Transverse colon (tissue), 4 donors: Measurements from ENCODE around the gene THAP4.

Source experiments
- POLR2AphosphoS5 ChIP-seq, 3 donors: sonication (generic); formaldehyde crosslinking; IDR thresholded peaks; one replicate each; pipeline ENCODE4 v1.6.1; 2016; ENCODE audit warnings: antibody characterized with exemption in 3 of 3
- TF ChIP-seq, protein P1 (sequence below), 5 experiments: fragments of 200-600 bp in 3 of 5; fragments of 450-650 bp in 2 of 5; sonication (generic) in 3 of 5; IDR thresholded peaks; 1 replicate in 2 of 5; 2 replicates in 3 of 5; pipeline ENCODE4 v1.5.1; 2016 to 2017; ENCODE audit warnings: antibody characterized with exemption in 5 of 5, inconsistent platforms in 3 of 5, mild to moderate bottlenecking in 2 of 5, moderate library complexity in 1 of 5

DNA sequence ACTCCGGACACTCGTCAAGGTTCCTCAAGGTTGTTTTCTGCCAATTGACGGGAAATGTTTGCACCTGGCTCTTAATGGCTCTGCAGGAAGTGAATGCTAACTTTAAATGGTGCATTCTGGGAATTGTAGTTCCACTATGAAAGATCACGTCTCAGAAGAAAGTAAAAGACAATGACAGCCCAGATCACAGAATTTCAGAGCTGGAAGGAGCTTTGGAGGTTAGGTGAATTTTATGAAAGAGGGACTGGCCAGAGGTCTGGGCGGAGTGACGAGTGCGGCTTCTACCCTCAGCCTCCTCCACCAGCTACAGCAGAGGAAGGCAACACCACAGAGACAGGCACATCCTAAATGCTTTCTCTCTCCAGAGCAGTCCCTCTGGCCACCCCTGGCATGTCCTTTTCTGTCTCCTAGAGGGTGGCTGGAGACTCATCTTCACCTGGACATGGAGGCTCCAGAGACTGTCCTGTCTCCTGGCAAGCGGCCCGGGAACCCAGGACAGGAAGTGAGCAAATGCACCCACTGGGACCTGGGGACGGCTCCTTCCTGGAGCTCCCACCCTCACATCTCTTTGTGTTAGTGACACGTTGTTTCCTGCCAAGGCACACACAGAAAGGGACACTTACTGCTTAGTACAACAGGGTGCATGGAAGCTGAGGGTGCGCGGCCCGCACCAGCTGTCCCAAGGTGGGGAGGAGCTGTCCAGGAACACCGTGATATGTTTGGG lies 19.4 kb downstream of the THAP4 start:
- TF ChIP-seq, protein P1, sequence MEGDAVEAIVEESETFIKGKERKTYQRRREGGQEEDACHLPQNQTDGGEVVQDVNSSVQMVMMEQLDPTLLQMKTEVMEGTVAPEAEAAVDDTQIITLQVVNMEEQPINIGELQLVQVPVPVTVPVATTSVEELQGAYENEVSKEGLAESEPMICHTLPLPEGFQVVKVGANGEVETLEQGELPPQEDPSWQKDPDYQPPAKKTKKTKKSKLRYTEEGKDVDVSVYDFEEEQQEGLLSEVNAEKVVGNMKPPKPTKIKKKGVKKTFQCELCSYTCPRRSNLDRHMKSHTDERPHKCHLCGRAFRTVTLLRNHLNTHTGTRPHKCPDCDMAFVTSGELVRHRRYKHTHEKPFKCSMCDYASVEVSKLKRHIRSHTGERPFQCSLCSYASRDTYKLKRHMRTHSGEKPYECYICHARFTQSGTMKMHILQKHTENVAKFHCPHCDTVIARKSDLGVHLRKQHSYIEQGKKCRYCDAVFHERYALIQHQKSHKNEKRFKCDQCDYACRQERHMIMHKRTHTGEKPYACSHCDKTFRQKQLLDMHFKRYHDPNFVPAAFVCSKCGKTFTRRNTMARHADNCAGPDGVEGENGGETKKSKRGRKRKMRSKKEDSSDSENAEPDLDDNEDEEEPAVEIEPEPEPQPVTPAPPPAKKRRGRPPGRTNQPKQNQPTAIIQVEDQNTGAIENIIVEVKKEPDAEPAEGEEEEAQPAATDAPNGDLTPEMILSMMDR (IDR thresholded peaks at IDR 0.05), result no peak
- TF ChIP-seq POLR2AphosphoS5 (IDR thresholded peaks at IDR 0.05), result peak in 1 of 3 donors; percentile 14
